Vagina (tissue), 2 donors: ENCODE data around the gene TMEM163.
"Not testable (repeated sequence)": the region's sequence is repeated elsewhere in the genome, so short reads cannot be mapped to it uniquely, and the experiment has no call there.

Experiments
- POLR2AphosphoS5 ChIP-seq, 2 donors: sonication (generic); formaldehyde crosslinking; IDR thresholded peaks; one replicate each; pipeline ENCODE4 v1.9.0; 2017; ENCODE audit warnings: antibody characterized with exemption in 2 of 2, mild to moderate bottlenecking in 2 of 2, low read depth in 1 of 2; ENCODE audit not compliant: insufficient read depth in 1 of 2
- TF ChIP-seq, protein P1 (sequence below), 3 experiments: fragments of 450-650 bp in 2 of 3; fragments of 200-600 bp in 1 of 3; sonication (generic) in 1 of 3; IDR thresholded peaks; one replicate each; pipeline ENCODE4 v1.5.1; 2017 to 2019; ENCODE audit warnings: antibody characterized with exemption in 3 of 3, mild to moderate bottlenecking in 2 of 3, moderate library complexity in 2 of 3

DNA sequence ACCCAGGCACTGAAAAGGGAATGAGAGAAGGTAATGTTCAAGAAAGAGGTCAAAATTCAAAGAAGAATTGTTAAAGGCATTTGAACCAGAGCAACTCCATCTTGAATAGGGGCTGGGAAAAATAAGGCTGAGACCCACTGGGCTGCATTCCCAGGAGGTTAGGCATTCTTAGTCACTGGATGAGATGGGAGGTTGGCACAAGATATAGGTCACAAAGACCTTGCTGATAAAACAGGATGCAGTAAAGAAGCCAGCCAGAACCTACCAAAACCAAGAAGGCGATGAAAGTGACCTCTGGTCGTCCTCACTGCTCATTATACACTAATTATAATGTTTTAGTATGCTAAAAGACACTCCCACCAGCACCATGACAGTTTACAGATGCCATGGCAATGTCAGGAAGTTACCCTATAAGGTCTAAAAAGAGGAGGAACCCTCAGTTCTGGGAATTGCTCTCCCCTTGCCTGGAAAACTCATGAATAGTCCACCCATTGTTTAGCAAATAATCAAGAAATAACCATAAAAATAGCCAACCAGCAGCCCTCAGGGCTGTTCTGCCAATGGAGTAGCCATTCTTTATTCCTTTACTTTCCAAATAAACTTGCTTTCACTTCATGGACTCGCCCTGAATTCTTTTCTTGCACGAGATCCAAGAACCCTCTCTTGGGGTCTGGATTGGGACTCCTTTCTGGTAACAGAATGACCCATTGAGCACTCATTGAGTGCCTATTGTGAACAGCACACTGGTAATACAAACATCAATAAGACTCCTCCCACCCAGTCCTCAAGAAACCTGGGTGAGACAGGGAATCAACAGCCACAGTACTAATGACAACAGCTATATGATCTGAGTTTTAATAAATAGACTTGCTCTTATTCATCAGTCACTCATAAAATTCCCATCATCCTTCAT is 129.4 kb downstream of the TMEM163 start:
- TF ChIP-seq, protein P1, sequence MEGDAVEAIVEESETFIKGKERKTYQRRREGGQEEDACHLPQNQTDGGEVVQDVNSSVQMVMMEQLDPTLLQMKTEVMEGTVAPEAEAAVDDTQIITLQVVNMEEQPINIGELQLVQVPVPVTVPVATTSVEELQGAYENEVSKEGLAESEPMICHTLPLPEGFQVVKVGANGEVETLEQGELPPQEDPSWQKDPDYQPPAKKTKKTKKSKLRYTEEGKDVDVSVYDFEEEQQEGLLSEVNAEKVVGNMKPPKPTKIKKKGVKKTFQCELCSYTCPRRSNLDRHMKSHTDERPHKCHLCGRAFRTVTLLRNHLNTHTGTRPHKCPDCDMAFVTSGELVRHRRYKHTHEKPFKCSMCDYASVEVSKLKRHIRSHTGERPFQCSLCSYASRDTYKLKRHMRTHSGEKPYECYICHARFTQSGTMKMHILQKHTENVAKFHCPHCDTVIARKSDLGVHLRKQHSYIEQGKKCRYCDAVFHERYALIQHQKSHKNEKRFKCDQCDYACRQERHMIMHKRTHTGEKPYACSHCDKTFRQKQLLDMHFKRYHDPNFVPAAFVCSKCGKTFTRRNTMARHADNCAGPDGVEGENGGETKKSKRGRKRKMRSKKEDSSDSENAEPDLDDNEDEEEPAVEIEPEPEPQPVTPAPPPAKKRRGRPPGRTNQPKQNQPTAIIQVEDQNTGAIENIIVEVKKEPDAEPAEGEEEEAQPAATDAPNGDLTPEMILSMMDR (IDR thresholded peaks at IDR 0.05): not testable (repeated sequence)
- not testable (repeated sequence) for TF ChIP-seq POLR2AphosphoS5 (IDR thresholded peaks at IDR 0.05; ENCODE audit: insufficient read depth in 1 of 2, low read depth in 1 of 2)
